Myocyte (in vitro differentiated cells): ENCODE measurements around the gene MYH1. TPM values are rescaled to one million over a fixed set of nuclear protein-coding genes. Genes with fewer than 3 reads are reported as not detected.

Experiments
- DNase-seq: peaks from one replicate; pipeline ENCODE4 v3.0.0-alpha.2; 2012; ENCODE audit warnings: low read depth
- total RNA-seq: library from RNA; depleted of rRNA; stranded (reverse); fragments of >200 nt; gene quantifications from 2 replicates; pipeline ENCODE4 v1.2.3, GENCODE V29; 2014

MYH1 gene
- total RNA-seq, 1 donor from 2014 or later, result 1.8 TPM

DNA sequence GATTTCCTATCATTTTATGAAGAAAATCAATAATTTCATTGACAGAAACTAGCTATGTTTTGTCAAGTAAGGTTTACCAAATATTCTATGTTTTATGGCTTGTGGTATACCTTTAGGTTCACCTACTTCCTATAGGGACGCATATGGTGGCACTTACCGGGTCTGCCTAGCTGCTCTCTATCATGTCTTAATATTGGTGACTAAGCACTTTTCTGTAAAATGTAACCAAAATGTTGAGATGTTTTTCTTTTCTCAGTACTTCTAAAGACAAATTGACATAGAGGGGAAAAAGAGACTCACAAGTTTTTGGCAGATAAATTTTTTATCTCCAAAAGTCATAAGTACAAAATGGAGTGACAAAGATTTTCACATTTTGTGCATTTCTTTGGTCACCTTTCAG lies 26.3 kb downstream of the MYH1 start:
- no peak for DNase-seq

- no peak for DNase-seq
Measured at GRCh38 chr17:10482252-10482651, 36.1 kb downstream of the MYH1 start.

DNA sequence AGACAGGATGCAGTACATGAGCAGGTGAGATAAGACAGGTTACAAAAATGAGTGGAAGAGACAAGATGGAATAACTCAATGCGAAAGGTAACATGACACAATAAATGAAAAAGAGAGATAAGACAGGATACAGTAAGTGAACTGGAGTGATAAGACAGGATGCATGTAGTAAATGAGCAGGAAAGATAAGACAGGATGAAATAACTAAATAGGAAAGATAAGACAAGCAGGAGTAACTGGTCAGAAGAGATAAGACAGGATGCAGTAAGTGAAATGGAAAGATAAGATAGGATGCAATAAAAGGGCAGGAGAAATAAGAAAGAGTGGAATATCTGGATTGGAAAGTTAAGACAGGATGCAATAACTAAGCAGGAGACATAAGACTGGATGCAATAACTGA lies 40.6 kb downstream of the MYH1 start:
- no peak for DNase-seq

DNA sequence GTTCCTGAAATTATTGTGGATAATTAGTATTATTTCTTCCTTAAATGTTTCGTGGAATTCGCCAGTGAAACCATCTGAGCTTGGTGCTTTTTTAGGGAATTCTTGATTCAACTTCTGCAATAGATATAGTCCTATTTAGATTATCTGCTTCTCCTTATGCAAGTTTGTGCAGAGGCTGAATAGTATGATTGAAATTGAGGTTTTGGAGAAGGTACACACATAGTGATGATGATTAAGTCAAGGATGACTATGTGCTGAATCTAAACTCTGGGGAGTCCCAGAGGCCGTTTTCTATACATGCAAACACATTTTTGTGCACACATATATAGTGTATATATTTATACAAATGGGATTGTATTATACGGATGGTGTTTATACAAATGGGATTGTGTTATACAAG lies 43.8 kb downstream of the MYH1 start:
- no peak for DNase-seq

DNA sequence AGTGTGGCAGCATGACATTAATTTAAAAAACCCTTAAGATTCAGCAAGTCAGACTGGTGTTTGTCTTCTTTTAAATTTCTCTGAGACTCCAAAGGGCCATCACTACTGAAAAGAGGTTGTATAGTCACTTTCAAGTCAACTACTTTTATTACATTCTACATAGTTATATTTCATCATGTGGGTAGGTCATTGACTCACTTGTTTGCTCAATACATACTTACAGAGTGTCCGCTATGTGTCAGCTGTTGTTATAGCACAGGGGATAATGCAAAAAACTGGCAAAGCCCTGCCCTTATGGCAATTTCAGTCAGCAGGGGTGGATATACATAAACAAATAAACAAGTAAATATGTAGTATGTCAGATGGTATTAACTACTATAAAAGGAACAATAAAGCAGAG lies 46.5 kb downstream of the MYH1 start:
- DNase-seq, result no peak

DNA sequence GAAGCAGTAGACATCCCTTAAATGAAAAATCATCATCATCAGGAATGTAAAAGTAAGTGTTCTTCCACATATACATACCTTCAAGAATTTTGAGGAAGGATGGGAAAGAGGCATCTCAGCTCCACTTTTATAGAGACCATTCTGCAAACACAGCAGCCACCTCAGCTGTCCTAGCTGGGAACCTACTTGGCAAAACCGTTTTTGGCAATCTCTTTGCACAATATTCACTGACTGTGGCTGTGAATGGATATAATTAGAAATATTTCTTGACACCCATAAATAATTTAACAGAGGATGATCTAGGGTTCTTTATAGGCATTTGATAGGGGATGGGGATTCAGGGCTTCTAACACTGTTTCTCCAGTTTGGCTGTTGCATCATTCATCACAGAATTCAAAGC lies 48.9 kb downstream of the MYH1 start, which contains the start of gene MYH4:
MYH4 (minus strand) TSS at position 101 of the 400 bp plus-strand sequence. CDS start 2,814 bp downstream, outside the sequence.
- DNase-seq, result no peak

DNA sequence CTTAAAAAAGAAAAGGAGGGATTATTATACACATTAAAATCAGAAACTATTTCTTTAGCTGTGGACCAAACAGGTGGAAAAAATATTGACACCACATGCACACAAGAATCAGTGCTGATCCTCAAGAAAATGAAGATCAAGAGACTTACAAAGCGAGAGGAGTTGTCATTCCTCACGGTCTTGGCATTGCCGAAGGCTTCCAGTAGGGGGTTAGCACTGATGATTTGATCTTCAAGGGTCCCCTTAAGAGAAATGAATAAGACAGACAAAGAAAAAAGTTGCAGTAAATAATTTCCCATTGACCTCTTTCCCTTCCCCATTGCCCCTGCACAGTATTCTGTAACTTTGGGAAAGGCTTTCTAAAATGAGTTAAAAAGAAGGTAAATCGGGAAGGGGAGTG lies 54.9 kb downstream of the MYH1 start:
- no peak for DNase-seq

- no peak for DNase-seq
Measured at GRCh38 chr17:10460062-10460461, 58.3 kb downstream of the MYH1 start.

- DNase-seq, result no peak
Measured at GRCh38 chr17:10458701-10459100, 59.6 kb downstream of the MYH1 start.

DNA sequence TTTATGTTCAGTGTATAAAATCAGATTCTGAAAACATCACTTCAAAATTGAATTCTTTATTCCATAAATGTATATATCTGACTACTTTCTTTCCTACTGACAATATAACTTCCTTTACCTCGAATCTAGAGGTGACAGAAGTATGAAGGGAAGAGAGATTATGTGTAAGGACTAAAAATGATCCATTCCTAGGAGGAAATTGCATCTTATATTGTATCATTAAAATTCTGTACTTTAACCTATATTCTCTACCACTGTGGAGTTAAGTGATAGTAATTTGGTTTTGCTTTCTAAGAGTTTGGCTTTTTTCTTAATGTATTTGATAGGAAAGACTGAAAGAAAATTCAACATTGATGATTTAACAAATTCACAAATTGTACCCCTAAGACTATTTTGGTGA lies 60.4 kb downstream of the MYH1 start:
- DNase-seq, result no peak

GRCh38 chr17:10447026-10447931 lies 71.1 kb downstream of the MYH1 start:
- DNase-seq, result no peak

Other genes starting within 250 kb of the MYH1 start
- 0.16 and 0.21 TPM in 2 replicates for gene MYH13, start 145.5 kb downstream of the MYH1 start, total RNA-seq
- gene MYH8, start 96.6 kb downstream of the MYH1 start, total RNA-seq, result 715 and 853 TPM in 2 replicates
- gene MYH4, start 49.0 kb downstream of the MYH1 start, total RNA-seq, result not detected in 2 replicates
- 17.2 and 32.5 TPM in 2 replicates for gene MYH2, start 31.1 kb upstream of the MYH1 start, total RNA-seq
- gene MYH3, start 138.8 kb upstream of the MYH1 start, total RNA-seq, result 2,551 and 7,123 TPM in 2 replicates
- gene SCO1, start 179.0 kb upstream of the MYH1 start, total RNA-seq, result 49.0 and 53.8 TPM in 2 replicates
- gene ADPRM, start 179.1 kb upstream of the MYH1 start, total RNA-seq, result 20.2 and 22.2 TPM in 2 replicates
- 3.3 TPM in 2 replicates for gene TMEM220, start 211.5 kb upstream of the MYH1 start, total RNA-seq